HEK293T (cell line): Measurements from ENCODE around the gene FKBP5.

ENCODE experiments used
- CTCF ChIA-PET: fragments of 350-600 bp; formaldehyde crosslinking; extraction: SDS; loops from one replicate; lab custom pipeline; 2021; ENCODE audit warnings: antibody characterized with exemption, inconsistent platforms; lab: Yijun Ruan, JAX
- POLR2A ChIA-PET: fragments of 350-600 bp; formaldehyde crosslinking; extraction: SDS; loops from one replicate; lab custom pipeline; 2020; ENCODE audit warnings: antibody characterized with exemption, inconsistent platforms; lab: Yijun Ruan, JAX
- DNase-seq: peaks from one replicate; pipeline ENCODE4 v3.0.0; 2012; ENCODE audit warnings: mixed read lengths; ENCODE audit errors: extremely low spot score
- ARNT ChIP-seq: fragments of 450-650 bp; IDR thresholded peaks from 2 replicates; pipeline ENCODE4 v1.6.1; 2017; ENCODE audit warnings: mild to moderate bottlenecking
- BHLHE40 ChIP-seq: fragments of 450-650 bp; IDR thresholded peaks from 2 replicates; pipeline ENCODE4 v1.6.1; 2016; ENCODE audit warnings: mild to moderate bottlenecking, moderate library complexity, borderline replicate concordance
- CTBP1 ChIP-seq: fragments of 450-650 bp; IDR thresholded peaks from 2 replicates; pipeline ENCODE4 v1.6.1; 2016; ENCODE audit warnings: borderline replicate concordance
- ELF4 ChIP-seq: fragments of 450-650 bp; IDR thresholded peaks from 2 replicates; pipeline ENCODE4 v1.6.1; 2017; ENCODE audit warnings: antibody characterized with exemption
- FOXA1 ChIP-seq: fragments of 450-650 bp; IDR thresholded peaks from 2 replicates; pipeline ENCODE4 v1.6.1; 2016; ENCODE audit warnings: mild to moderate bottlenecking
- FOXK2 ChIP-seq: fragments of 450-650 bp; IDR thresholded peaks from 2 replicates; pipeline ENCODE4 v1.6.1; 2016; ENCODE audit warnings: mild to moderate bottlenecking
- FOXM1 ChIP-seq: fragments of 450-650 bp; IDR thresholded peaks from 2 replicates; pipeline ENCODE4 v1.6.1; 2017; ENCODE audit warnings: mild to moderate bottlenecking, borderline replicate concordance
- HDGF ChIP-seq: fragments of 450-650 bp; IDR thresholded peaks from 2 replicates; pipeline ENCODE4 v1.6.1; 2017; ENCODE audit warnings: antibody characterized with exemption, borderline replicate concordance
- L3MBTL2 ChIP-seq: fragments of 450-650 bp; conservative IDR thresholded peaks from 2 replicates; pipeline ENCODE4 v1.6.1; 2016; ENCODE audit warnings: mild to moderate bottlenecking
- LEF1 ChIP-seq: fragments of 450-650 bp; IDR thresholded peaks from 2 replicates; pipeline ENCODE4 v1.6.1; 2017; ENCODE audit warnings: mild to moderate bottlenecking, borderline replicate concordance
- NFRKB ChIP-seq: fragments of 450-650 bp; IDR thresholded peaks from 2 replicates; pipeline ENCODE4 v1.6.1; 2016; ENCODE audit warnings: mild to moderate bottlenecking, moderate library complexity
- PKNOX1 ChIP-seq: fragments of 450-650 bp; IDR thresholded peaks from 2 replicates; pipeline ENCODE4 v1.6.1; 2016
- SP1 ChIP-seq: fragments of 450-650 bp; IDR thresholded peaks from 2 replicates; pipeline ENCODE4 v1.6.1; 2017
- SUZ12 ChIP-seq: fragments of 450-650 bp; IDR thresholded peaks from 2 replicates; pipeline ENCODE4 v1.6.1; 2016; ENCODE audit warnings: mild to moderate bottlenecking
- TARDBP ChIP-seq: fragments of 450-650 bp; IDR thresholded peaks from 2 replicates; pipeline ENCODE4 v1.6.1; 2016
- ZNF384 ChIP-seq: fragments of 450-650 bp; IDR thresholded peaks from 2 replicates; pipeline ENCODE4 v1.6.1; 2016

The FKBP5 gene

GRCh38 chr6:35585658-35586057 is 103.1 kb downstream of the FKBP5 start:
- no peak for DNase-seq
- TF ChIP-seq SUZ12 (no peak), LEF1 (no peak), SP1 (no peak), L3MBTL2 (no peak), TARDBP (no peak), FOXM1 (no peak)
- CTCF ChIA-PET = interaction anchor here (3.1 kb wide), 1 partner anchor 152 kb away, joined by 26 read pairs; the partner anchor contains the start of gene ARMC12
- POLR2A ChIA-PET = interaction anchor here (1.0 to 1.6 kb wide), 2 partner anchors 146 to 151 kb away, joined by 3 read pairs; no protein-coding TSS in a partner anchor

GRCh38 chr6:35583893-35584688 is 104.6 kb downstream of the FKBP5 start:
- CTCF ChIA-PET = interaction anchor here (0.6 to 3.1 kb wide), 4 partner anchors 62 to 296 kb away, joined by 3 to 26 read pairs (median 3); partner anchors contain the start of gene ARMC12
- TF ChIP-seq CTBP1 (no peak), FOXM1 (no peak), HDGF (no peak), NFRKB (no peak), FOXA1 (no peak), ARNT (no peak), LEF1 (no peak), ZNF384 (no peak)
- peak; percentile 65 for DNase-seq
- POLR2A ChIA-PET = interaction anchor here (0.6 to 1.6 kb wide), 2 partner anchors 11 to 152 kb away, joined by 3 read pairs; no protein-coding TSS in a partner anchor

- TF ChIP-seq BHLHE40 = no peak
- TF ChIP-seq FOXA1 = no peak
- no peak for TF ChIP-seq ELF4
- no peak for TF ChIP-seq HDGF
- no peak for TF ChIP-seq CTBP1
- no peak for TF ChIP-seq SP1
- no peak for TF ChIP-seq PKNOX1
- TF ChIP-seq LEF1 = no peak
- no peak for TF ChIP-seq ZNF384
- no peak for TF ChIP-seq SUZ12
- no peak for TF ChIP-seq ARNT
- no peak for TF ChIP-seq TARDBP
- no peak for TF ChIP-seq FOXM1
- TF ChIP-seq L3MBTL2 = no peak
- no peak for TF ChIP-seq FOXK2
- no peak for TF ChIP-seq NFRKB
- ChIA-PET CTCF (no interaction called here), POLR2A (interaction anchor here (0.6 kb wide), 1 partner anchor 46 kb away, joined by 3 read pairs; no protein-coding TSS in a partner anchor)
- no peak for DNase-seq
Measured at GRCh38 chr6:35582315-35582714, 106.4 kb downstream of the FKBP5 start.

- no peak for DNase-seq
- POLR2A ChIA-PET = no interaction called here
- CTCF ChIA-PET = no interaction called here
- no peak for TF ChIP-seq SP1
- no peak for TF ChIP-seq FOXM1
- no peak for TF ChIP-seq FOXA1
- no peak for TF ChIP-seq TARDBP
Measured at GRCh38 chr6:35581633-35582032, 107.1 kb downstream of the FKBP5 start.

GRCh38 chr6:35580836-35581235 is 107.9 kb downstream of the FKBP5 start:
- CTCF ChIA-PET = no interaction called here
- TF ChIP-seq ELF4 (no peak), FOXM1 (no peak)
- POLR2A ChIA-PET = no interaction called here
- no peak for DNase-seq

- DNase-seq = no peak
- TF ChIP-seq SUZ12 (no peak), TARDBP (no peak), HDGF (no peak), ARNT (no peak), ELF4 (no peak), FOXK2 (no peak), SP1 (no peak), L3MBTL2 (no peak), ZNF384 (no peak), BHLHE40 (no peak), NFRKB (no peak), FOXA1 (no peak), PKNOX1 (no peak), CTBP1 (no peak), LEF1 (no peak), FOXM1 (no peak)
- POLR2A ChIA-PET = no interaction called here
- CTCF ChIA-PET = no interaction called here
Measured at GRCh38 chr6:35576682-35577081, 112.0 kb downstream of the FKBP5 start.
